ENCODE results near the gene CAMTA1.

The CAMTA1 gene

DNA sequence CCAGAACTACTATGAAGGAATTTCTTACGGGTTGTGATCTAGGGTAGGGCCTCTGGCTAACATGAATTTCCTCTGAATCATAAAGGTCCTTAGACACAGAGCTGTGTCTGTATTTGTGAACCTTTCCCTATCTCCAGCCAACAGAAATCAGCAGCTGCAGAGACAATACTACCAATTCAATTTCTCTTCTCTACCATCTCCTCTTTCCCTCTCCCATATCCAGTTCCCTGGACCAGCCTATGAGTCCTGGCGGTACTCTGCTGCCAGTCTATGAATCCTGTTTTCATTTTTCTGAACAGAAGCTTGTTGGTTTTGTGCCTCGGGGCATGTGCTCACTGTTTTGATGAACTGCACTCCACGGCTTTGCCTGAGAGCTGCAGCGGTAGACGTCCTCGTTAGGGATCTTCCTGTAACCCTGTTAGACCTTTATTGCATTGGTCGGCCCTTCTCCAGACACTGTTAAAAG, 527.9 kb downstream of the CAMTA1 start:
- Histone ChIP-seq H3K9me3 (ENCODE audit: insufficient read depth, low read length, severe bottlenecking) (no peaks in the 10 kb centered on the region), H3K27me3 (ENCODE audit: insufficient read depth, low read length, poor library complexity) (peaks cover 22% of the 10 kb centered on the region), H2AFZ (ENCODE audit: low read depth, low read length) (no peak overlapping the region), H3K36me3 (ENCODE audit: insufficient read depth, low read length) (no peaks in the 10 kb centered on the region), H4K20me1 (ENCODE audit: insufficient read depth, low read length) (no peaks in the 10 kb centered on the region; the same call in 1 of the 2 replicates), H3K4me2 (ENCODE audit: insufficient read depth, low read length) (no peak overlapping the region), H3K9ac (ENCODE audit: low read depth, low read length) (no peak overlapping the region), H3K4me3 (ENCODE audit: low read depth in 1 of 2, low read length in 2 of 2) (no peak overlapping the region), H3K4me1 (ENCODE audit: insufficient read depth, low read length) (no peaks in the 10 kb centered on the region), H3K27ac (ENCODE audit: low read length) (no peak overlapping the region), H3K79me2 (ENCODE audit: insufficient read depth, low read length) (no peaks in the 10 kb centered on the region)
- ATAC-seq (ENCODE audit: insufficient read depth, low read depth) (no peak), DNase-seq (no peak)
- TF ChIP-seq, protein P1, sequence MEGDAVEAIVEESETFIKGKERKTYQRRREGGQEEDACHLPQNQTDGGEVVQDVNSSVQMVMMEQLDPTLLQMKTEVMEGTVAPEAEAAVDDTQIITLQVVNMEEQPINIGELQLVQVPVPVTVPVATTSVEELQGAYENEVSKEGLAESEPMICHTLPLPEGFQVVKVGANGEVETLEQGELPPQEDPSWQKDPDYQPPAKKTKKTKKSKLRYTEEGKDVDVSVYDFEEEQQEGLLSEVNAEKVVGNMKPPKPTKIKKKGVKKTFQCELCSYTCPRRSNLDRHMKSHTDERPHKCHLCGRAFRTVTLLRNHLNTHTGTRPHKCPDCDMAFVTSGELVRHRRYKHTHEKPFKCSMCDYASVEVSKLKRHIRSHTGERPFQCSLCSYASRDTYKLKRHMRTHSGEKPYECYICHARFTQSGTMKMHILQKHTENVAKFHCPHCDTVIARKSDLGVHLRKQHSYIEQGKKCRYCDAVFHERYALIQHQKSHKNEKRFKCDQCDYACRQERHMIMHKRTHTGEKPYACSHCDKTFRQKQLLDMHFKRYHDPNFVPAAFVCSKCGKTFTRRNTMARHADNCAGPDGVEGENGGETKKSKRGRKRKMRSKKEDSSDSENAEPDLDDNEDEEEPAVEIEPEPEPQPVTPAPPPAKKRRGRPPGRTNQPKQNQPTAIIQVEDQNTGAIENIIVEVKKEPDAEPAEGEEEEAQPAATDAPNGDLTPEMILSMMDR (IDR thresholded peaks at IDR 0.05; ENCODE audit: borderline replicate concordance, extremely low read depth, low read length, poor library complexity, severe bottlenecking): no peak
- TF ChIP-seq EZH2 (IDR thresholded peaks at IDR 0.05; ENCODE audit: borderline replicate concordance, low read depth, low read length, severe bottlenecking): no peak

DNA sequence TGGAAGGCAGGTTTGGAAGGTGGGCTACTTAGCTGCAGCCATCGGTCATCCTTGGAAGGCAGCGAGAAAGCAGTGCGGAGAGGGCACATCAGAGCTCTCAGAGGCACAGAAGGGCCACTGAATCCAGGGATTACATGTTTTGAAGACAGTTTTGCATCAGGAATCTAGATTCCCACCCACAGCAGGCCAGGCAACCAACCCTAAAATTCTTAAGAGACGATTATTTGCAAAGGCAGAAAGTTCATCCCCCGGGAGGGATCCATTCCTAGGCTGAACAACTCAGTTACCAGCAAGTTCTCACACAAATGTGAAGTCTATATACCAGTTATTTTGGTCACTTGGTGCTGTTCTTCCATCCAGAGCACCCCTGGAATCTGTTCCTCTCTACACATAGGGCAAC, 528.6 kb downstream of the CAMTA1 start:
- H3K4me1 ChIP-seq (ENCODE audit: insufficient read depth, low read length): no peaks in the 10 kb centered on the region
- no peaks in the 10 kb centered on the region for H3K36me3 ChIP-seq (ENCODE audit: insufficient read depth, low read length)
- H3K4me3 ChIP-seq (ENCODE audit: low read depth in 1 of 2, low read length in 2 of 2): no peak overlapping the region
- no peaks in the 10 kb centered on the region for H3K9me3 ChIP-seq (ENCODE audit: insufficient read depth, low read length, severe bottlenecking)
- H3K79me2 ChIP-seq (ENCODE audit: insufficient read depth, low read length): no peaks in the 10 kb centered on the region
- no peak overlapping the region for H3K27ac ChIP-seq (ENCODE audit: low read length)
- DNase-seq: no peak
- peaks cover 22% of the 10 kb centered on the region for H3K27me3 ChIP-seq (ENCODE audit: insufficient read depth, low read length, poor library complexity)
- no peak overlapping the region for H2AFZ ChIP-seq (ENCODE audit: low read depth, low read length)
- TF ChIP-seq, protein P1 (IDR thresholded peaks at IDR 0.05; ENCODE audit: borderline replicate concordance, extremely low read depth, low read length, poor library complexity, severe bottlenecking): no peak
- no peak for TF ChIP-seq EZH2 (IDR thresholded peaks at IDR 0.05; ENCODE audit: borderline replicate concordance, low read depth, low read length, severe bottlenecking)
- H3K4me2 ChIP-seq (ENCODE audit: insufficient read depth, low read length): no peak overlapping the region
- ATAC-seq (ENCODE audit: insufficient read depth, low read depth): no peak
- no peak overlapping the region for H3K9ac ChIP-seq (ENCODE audit: low read depth, low read length)
- H4K20me1 ChIP-seq (ENCODE audit: insufficient read depth, low read length): no peaks in the 10 kb centered on the region; the same call in 1 of the 2 replicates

DNA sequence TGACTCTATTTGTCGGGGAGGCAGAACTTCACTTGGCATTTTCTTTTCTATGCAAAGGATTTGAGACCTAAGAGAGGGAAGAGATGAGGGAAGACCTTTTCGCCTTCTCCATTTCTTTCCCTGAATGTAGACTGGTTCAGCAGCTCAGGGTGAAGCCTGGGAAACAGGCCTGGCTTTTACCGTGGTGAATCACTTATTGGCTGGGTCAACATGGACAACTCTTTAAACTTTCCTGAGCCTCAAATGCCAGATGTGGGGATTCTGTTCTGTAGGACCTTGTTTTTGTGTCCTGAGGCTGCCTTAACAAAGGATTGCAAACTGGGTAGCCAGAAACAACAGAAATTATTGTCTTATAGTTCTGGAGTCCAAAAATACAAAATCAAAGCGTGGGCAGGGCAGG, 530.1 kb downstream of the CAMTA1 start:
- no peak overlapping the region for H3K4me2 ChIP-seq (ENCODE audit: insufficient read depth, low read length)
- DNase-seq (no peak), ATAC-seq (ENCODE audit: insufficient read depth, low read depth) (no peak)
- no peaks in the 10 kb centered on the region for H3K4me1 ChIP-seq (ENCODE audit: insufficient read depth, low read length)
- no peak overlapping the region for H3K9ac ChIP-seq (ENCODE audit: low read depth, low read length)
- no peak overlapping the region for H2AFZ ChIP-seq (ENCODE audit: low read depth, low read length)
- TF ChIP-seq, protein P1 (IDR thresholded peaks at IDR 0.05; ENCODE audit: borderline replicate concordance, extremely low read depth, low read length, poor library complexity, severe bottlenecking): no peak
- TF ChIP-seq EZH2 (IDR thresholded peaks at IDR 0.05; ENCODE audit: borderline replicate concordance, low read depth, low read length, severe bottlenecking): no peak
- H3K4me3 ChIP-seq (ENCODE audit: low read depth in 1 of 2, low read length in 2 of 2): no peak overlapping the region
- H3K36me3 ChIP-seq (ENCODE audit: insufficient read depth, low read length): no peaks in the 10 kb centered on the region
- no peaks in the 10 kb centered on the region for H3K79me2 ChIP-seq (ENCODE audit: insufficient read depth, low read length)
- H3K27ac ChIP-seq (ENCODE audit: low read length): no peak overlapping the region
- H3K27me3 ChIP-seq (ENCODE audit: insufficient read depth, low read length, poor library complexity): peaks cover 22% of the 10 kb centered on the region
- H3K9me3 ChIP-seq (ENCODE audit: insufficient read depth, low read length, severe bottlenecking): no peaks in the 10 kb centered on the region
- H4K20me1 ChIP-seq (ENCODE audit: insufficient read depth, low read length): no peaks in the 10 kb centered on the region; the same call in 1 of the 2 replicates

DNA sequence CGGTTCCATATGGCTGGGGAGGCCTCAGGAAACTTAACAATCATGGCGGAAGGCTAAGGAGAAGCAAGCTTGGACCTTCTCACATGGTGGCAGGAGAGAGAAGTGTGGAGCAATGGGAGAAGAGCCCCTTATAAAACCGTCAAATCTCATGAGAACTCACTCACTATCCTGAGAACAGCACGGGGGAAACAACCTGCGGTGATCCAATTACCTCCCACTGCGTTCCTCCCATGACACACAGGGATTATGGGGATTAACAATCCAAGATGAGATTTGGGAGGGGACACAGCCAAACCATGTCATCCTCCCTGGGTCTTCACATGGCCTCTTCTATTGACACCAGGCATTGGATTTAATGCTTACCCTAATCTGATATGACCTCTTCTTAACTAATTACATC, 530.7 kb downstream of the CAMTA1 start:
- no peak overlapping the region for H3K9ac ChIP-seq (ENCODE audit: low read depth, low read length)
- no peaks in the 10 kb centered on the region for H3K9me3 ChIP-seq (ENCODE audit: insufficient read depth, low read length, severe bottlenecking)
- no peak for DNase-seq
- no peak overlapping the region for H3K4me3 ChIP-seq (ENCODE audit: low read depth in 1 of 2, low read length in 2 of 2)
- H3K27me3 ChIP-seq (ENCODE audit: insufficient read depth, low read length, poor library complexity): peaks cover 22% of the 10 kb centered on the region
- H3K4me1 ChIP-seq (ENCODE audit: insufficient read depth, low read length): no peaks in the 10 kb centered on the region
- H3K4me2 ChIP-seq (ENCODE audit: insufficient read depth, low read length): no peak overlapping the region
- no peaks in the 10 kb centered on the region for H3K79me2 ChIP-seq (ENCODE audit: insufficient read depth, low read length)
- no peak for ATAC-seq (ENCODE audit: insufficient read depth, low read depth)
- TF ChIP-seq EZH2 (IDR thresholded peaks at IDR 0.05; ENCODE audit: borderline replicate concordance, low read depth, low read length, severe bottlenecking): no peak
- TF ChIP-seq, protein P1 (IDR thresholded peaks at IDR 0.05; ENCODE audit: borderline replicate concordance, extremely low read depth, low read length, poor library complexity, severe bottlenecking): no peak
- H3K36me3 ChIP-seq (ENCODE audit: insufficient read depth, low read length): no peaks in the 10 kb centered on the region
- H2AFZ ChIP-seq (ENCODE audit: low read depth, low read length): no peak overlapping the region
- H3K27ac ChIP-seq (ENCODE audit: low read length): no peak overlapping the region
- H4K20me1 ChIP-seq (ENCODE audit: insufficient read depth, low read length): no peaks in the 10 kb centered on the region; the same call in 1 of the 2 replicates

Data from DND-41 (cell line).